Lung (tissue), 12 donors: ENCODE results near the gene ZNF467. TPM values are rescaled to one million over a fixed set of nuclear protein-coding genes. Genes with fewer than 3 reads are reported as not detected.

ENCODE experiments used
- ATAC-seq: fragments of 200-7000 bp; cut with Tn5 transposase; one replicate; pipeline ENCODE4 v1.9.1; 2020; ENCODE audit warnings: moderate number of reproducible peaks; ENCODE audit not compliant: insufficient read depth, low FRiP score
- DNase-seq, 3 donors: peaks; one replicate each; pipeline ENCODE4 v3.0.0-alpha.2; 2013 to 2017
- H3K27ac ChIP-seq, 2 donors: one replicate each; pipeline ENCODE4 v1.5.1; 2013; ENCODE audit warnings: mild to moderate bottlenecking in 2 of 2, moderate library complexity in 2 of 2, control low read depth in 1 of 2, inconsistent platforms in 1 of 2, low read depth in 1 of 2, low read length in 1 of 2
- H3K27me3 ChIP-seq, 3 donors: one replicate each; pipeline ENCODE4 v1.5.1; 2013; ENCODE audit warnings: low read length in 2 of 3; ENCODE audit not compliant: control insufficient read depth in 3 of 3, insufficient read depth in 3 of 3
- H3K36me3 ChIP-seq, 4 donors: one replicate each; pipeline ENCODE4 v1.5.1; 2013; ENCODE audit warnings: low read length in 4 of 4, mild to moderate bottlenecking in 1 of 4, moderate library complexity in 1 of 4; ENCODE audit not compliant: control insufficient read depth in 4 of 4, insufficient read depth in 4 of 4
- H3K4me1 ChIP-seq, 5 donors: one replicate each; pipeline ENCODE4 v1.5.1; 2013; ENCODE audit warnings: low read length in 5 of 5, mild to moderate bottlenecking in 2 of 5, moderate library complexity in 1 of 5; ENCODE audit not compliant: control insufficient read depth in 5 of 5, insufficient read depth in 5 of 5
- H3K4me3 ChIP-seq: one replicate; pipeline ENCODE4 v1.5.1; 2013; ENCODE audit warnings: mild to moderate bottlenecking, control low read depth, moderate library complexity
- H3K9ac ChIP-seq, 2 donors: one replicate each; pipeline ENCODE4 v1.5.1; 2013; ENCODE audit warnings: low read length in 2 of 2, control low read depth in 1 of 2; ENCODE audit not compliant: insufficient read depth in 1 of 2
- H3K9me3 ChIP-seq, 4 donors: one replicate each; pipeline ENCODE4 v1.5.1; 2013; ENCODE audit warnings: low read length in 3 of 4, mild to moderate bottlenecking in 1 of 4, moderate library complexity in 1 of 4; ENCODE audit not compliant: control insufficient read depth in 4 of 4, insufficient read depth in 3 of 4
- CTCF ChIP-seq: IDR thresholded peaks from 2 replicates; pipeline ENCODE4 v1.5.1; 2012; ENCODE audit warnings: mild to moderate bottlenecking; ENCODE audit errors: control extremely low read depth, extremely low read depth
- WGBS, 2 donors: extraction: QIAGEN DNeasy Blood & Tissue Kit; methylation state at CpG; one replicate each; pipeline ENCODE4 v1.1.7; 2013; 5-methylcytosine and 5-hydroxymethylcytosine counted together
- polyA plus RNA-seq, 2 donors: library from polyadenylated mRNA; stranded (reverse); fragments of 200-250 nt; gene quantifications; one replicate each; pipeline ENCODE4 v1.2.1, GENCODE V29; 2013
- total RNA-seq, 2 donors: library from RNA; depleted of rRNA in 1 of 2; stranded (reverse); fragments of >200 nt in 1 of 2; gene quantifications; one replicate each; pipeline ENCODE4 v1.2.1, GENCODE V29; 2014 to 2021
- donor health status: control.
- donor health status: control.
- donor health status: Bipolar disorder and iron deficiency.
- donor health status: healthy.
- donor health status: DM: yes; HTN: yes; CAD: no.

Gene ZNF467
- total and polyA plus RNA-seq, 4 donors: 9.8 to 27.2 (median 14.9) TPM

- DNase-seq: peak in 1 of 3 donors; percentile 51
- 57 to 61% methylated on average over 13 of the region's 13 CpGs for WGBS, 2 donors
These were observed 36.7 kb downstream of the ZNF467 start for GRCh38 chr7:149736478-149737360.

GRCh38 chr7:149735779-149736477 lies 37.5 kb downstream of the ZNF467 start:
- no peaks in the 10 kb centered on the region for H3K4me1 ChIP-seq
- TF ChIP-seq CTCF: no peak
- DNase-seq: no peak
- 64 to 79% methylated on average over 15 to 16 of the region's 16 CpGs for WGBS, 2 donors
- H3K9ac ChIP-seq: no peak overlapping the region
- H3K27me3 ChIP-seq: peaks cover 0 to 2% (median 0%) of the 10 kb centered on the region in 3 donors
- H3K27ac ChIP-seq: no peak overlapping the region
- peaks cover 0 to 22% (median 1%) of the 10 kb centered on the region in 4 donors for H3K36me3 ChIP-seq
- ATAC-seq: no peak
- peaks cover 0 to 3% (median 0%) of the 10 kb centered on the region in 4 donors for H3K9me3 ChIP-seq
- no peak overlapping the region for H3K4me3 ChIP-seq

More at GRCh38 chr7:149736478-149737360, 36.7 kb downstream of the ZNF467 start:
- H3K4me1 ChIP-seq: peaks cover 0 to 2% (median 0%) of the 10 kb centered on the region in 5 donors
- TF ChIP-seq CTCF: no peak
- no peak overlapping the region for H3K4me3 ChIP-seq
- H3K36me3 ChIP-seq: peaks cover 0 to 17% (median 0%) of the 10 kb centered on the region in 4 donors
- peaks cover 0 to 2% (median 0%) of the 10 kb centered on the region in 3 donors for H3K27me3 ChIP-seq
- ATAC-seq: no peak
- peaks cover 0 to 3% (median 0%) of the 10 kb centered on the region in 4 donors for H3K9me3 ChIP-seq
- H3K27ac ChIP-seq: no peak overlapping the region
- no peak overlapping the region for H3K9ac ChIP-seq

- Histone ChIP-seq H3K9me3 (peaks cover 0 to 3% (median 0%) of the 10 kb centered on the region in 4 donors), H3K9ac (no peak overlapping the region), H3K27me3 (peaks cover 0 to 2% (median 0%) of the 10 kb centered on the region in 3 donors), H3K36me3 (peaks cover 0 to 27% (median 2%) of the 10 kb centered on the region in 4 donors), H3K27ac (no peak overlapping the region), H3K4me1 (no peaks in the 10 kb centered on the region), H3K4me3 (no peak overlapping the region)
- DNase-seq: no peak
- no peak for TF ChIP-seq CTCF
- WGBS, 2 donors: 94 to 97% methylated on average over 6 of the region's 6 CpGs
- no peak for ATAC-seq
These were observed 38.2 kb downstream of the ZNF467 start for GRCh38 chr7:149735181-149735602.
